ENCODE data around the gene ENPP3. TPM values are rescaled to one million over a fixed set of nuclear protein-coding genes. Genes with fewer than 3 reads are reported as not detected.

The ENPP3 gene
- total and polyA plus RNA-seq, 10 donors, result 0.23 to 1.3 (median 0.54) TPM

DNA sequence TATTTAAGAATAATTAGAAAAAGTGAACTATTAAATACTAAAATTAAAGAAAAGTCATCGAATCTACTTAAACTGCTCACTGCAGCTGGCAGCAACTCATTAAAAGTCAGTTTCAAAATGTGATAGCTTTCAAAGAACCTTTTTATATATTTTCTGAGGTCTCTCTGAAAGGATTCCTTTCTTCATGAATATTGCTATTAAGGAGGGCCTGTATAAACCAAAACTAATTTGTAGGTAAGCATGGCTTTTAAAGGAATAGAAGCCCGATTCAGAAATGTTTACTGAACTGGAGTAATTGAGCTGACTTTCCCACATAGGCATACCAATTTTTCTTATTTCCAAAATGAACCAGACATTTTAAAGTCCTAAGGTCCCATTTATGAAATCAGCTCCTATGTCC is 129.5 kb downstream of the ENPP3 start:
- Histone ChIP-seq H3K27me3 (replicated peaks in 1 of 7) (no peaks in the 10 kb centered on the region), H3K27ac (no peak overlapping the region), H3K36me3 (no peaks in the 10 kb centered on the region), H3K4me3 (no peak overlapping the region), H3K9me3 (no peaks in the 10 kb centered on the region), H3K4me1 (no peaks in the 10 kb centered on the region)
- TF ChIP-seq POLR2AphosphoS5 (IDR thresholded peaks at IDR 0.05), result no peak
- TF ChIP-seq POLR2A (IDR thresholded peaks at IDR 0.05), result no peak
- TF ChIP-seq, protein P1, sequence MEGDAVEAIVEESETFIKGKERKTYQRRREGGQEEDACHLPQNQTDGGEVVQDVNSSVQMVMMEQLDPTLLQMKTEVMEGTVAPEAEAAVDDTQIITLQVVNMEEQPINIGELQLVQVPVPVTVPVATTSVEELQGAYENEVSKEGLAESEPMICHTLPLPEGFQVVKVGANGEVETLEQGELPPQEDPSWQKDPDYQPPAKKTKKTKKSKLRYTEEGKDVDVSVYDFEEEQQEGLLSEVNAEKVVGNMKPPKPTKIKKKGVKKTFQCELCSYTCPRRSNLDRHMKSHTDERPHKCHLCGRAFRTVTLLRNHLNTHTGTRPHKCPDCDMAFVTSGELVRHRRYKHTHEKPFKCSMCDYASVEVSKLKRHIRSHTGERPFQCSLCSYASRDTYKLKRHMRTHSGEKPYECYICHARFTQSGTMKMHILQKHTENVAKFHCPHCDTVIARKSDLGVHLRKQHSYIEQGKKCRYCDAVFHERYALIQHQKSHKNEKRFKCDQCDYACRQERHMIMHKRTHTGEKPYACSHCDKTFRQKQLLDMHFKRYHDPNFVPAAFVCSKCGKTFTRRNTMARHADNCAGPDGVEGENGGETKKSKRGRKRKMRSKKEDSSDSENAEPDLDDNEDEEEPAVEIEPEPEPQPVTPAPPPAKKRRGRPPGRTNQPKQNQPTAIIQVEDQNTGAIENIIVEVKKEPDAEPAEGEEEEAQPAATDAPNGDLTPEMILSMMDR (IDR thresholded peaks at IDR 0.05 in 8 of 11, conservative IDR thresholded peaks at IDR 0.05 in 3 of 11), result no peak
- 81 to 91% (median 85%) methylated on average over 2 of the region's 2 CpGs for WGBS, 5 donors
- intact Hi-C loops (cut with DNase I; ENCODE audit: low total_unique reads), result no loop called here
- no peak for DNase-seq

DNA sequence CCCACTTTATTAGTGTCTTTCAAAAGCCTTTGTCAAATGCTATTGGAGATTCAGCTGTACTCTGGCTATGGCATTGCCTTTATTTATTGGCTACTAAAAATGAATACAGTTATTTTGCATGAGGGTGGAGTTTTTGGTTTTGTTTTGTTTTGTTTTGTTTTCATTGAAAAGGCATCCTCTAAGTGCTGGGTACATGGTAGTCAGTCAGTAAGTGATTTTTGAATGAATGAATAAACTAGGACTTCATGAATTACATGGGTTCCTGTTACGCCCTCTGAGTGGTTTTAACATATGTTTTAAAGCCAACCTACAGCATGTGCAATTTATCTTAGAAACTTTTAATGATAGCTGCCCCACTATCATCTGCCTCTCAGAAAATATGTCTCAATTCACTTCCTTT is 131.9 kb downstream of the ENPP3 start:
- intact Hi-C loops (cut with DNase I; ENCODE audit: low total_unique reads), result no loop called here

DNA sequence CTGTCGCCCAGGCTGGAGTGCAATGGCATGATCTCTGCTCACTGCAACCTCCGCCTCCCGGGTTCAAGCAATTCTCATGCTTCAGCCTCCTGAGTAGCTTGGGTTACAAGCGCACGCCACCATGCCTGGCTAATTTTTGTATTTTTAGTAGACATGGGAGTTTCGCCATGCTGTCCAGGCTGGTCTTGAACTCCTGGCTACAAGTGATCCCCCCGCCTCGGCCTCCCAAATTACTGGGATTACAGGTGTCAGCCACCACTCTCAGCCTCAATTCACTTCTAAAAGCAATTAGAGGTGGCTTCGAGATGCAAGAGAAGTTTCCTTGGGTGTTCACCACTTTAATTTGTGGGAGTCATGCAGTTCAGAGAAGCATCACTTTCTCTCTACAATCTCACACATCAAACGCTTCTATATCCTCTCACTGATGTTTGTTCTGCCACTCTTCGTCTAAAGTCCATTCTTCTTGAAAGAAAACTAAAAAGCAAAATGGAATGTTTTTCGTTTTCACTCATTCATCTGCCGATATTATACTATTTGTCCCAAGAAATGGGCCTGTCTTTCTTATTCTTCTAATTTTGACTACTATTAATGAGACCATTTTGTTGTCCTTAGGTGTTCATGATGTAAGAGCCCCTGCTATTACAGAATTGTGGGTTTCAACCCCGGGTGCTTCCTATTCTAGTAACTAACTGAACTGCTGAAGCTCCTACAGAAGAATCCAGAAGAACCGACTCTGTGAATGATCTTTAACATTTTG is 132.5 kb downstream of the ENPP3 start:
- Histone ChIP-seq H3K36me3 (no peaks in the 10 kb centered on the region), H3K27me3 (replicated peaks in 1 of 7) (no peaks in the 10 kb centered on the region), H3K4me1 (no peaks in the 10 kb centered on the region), H3K4me3 (no peak overlapping the region), H3K27ac (no peak overlapping the region), H3K9me3 (no peaks in the 10 kb centered on the region)
- DNase-seq, result no peak
- WGBS, 5 donors, result 84 to 92% (median 87%) methylated on average over 15 of the region's 15 CpGs
- no peak for TF ChIP-seq POLR2AphosphoS5 (IDR thresholded peaks at IDR 0.05)
- TF ChIP-seq, protein P1 (IDR thresholded peaks at IDR 0.05 in 8 of 11, conservative IDR thresholded peaks at IDR 0.05 in 3 of 11), result no peak
- no peak for TF ChIP-seq POLR2A (IDR thresholded peaks at IDR 0.05)
- intact Hi-C loops (cut with DNase I; ENCODE audit: low total_unique reads), result no loop called here

More for the DNA sequence above, 131.9 kb downstream of the ENPP3 start:
- DNase-seq, result no peak
- no peaks in the 10 kb centered on the region for H3K4me1 ChIP-seq
- no peaks in the 10 kb centered on the region for H3K27me3 ChIP-seq (replicated peaks in 1 of 7)
- TF ChIP-seq POLR2AphosphoS5 (IDR thresholded peaks at IDR 0.05) (no peak), POLR2A (IDR thresholded peaks at IDR 0.05) (no peak)
- TF ChIP-seq, protein P1 (IDR thresholded peaks at IDR 0.05 in 8 of 11, conservative IDR thresholded peaks at IDR 0.05 in 3 of 11), result no peak
- 80 to 91% (median 82%) methylated on average over 1 of the region's 1 CpG for WGBS, 5 donors
- no peak overlapping the region for H3K27ac ChIP-seq
- no peaks in the 10 kb centered on the region for H3K36me3 ChIP-seq
- no peaks in the 10 kb centered on the region for H3K9me3 ChIP-seq
- H3K4me3 ChIP-seq, result no peak overlapping the region

DNA sequence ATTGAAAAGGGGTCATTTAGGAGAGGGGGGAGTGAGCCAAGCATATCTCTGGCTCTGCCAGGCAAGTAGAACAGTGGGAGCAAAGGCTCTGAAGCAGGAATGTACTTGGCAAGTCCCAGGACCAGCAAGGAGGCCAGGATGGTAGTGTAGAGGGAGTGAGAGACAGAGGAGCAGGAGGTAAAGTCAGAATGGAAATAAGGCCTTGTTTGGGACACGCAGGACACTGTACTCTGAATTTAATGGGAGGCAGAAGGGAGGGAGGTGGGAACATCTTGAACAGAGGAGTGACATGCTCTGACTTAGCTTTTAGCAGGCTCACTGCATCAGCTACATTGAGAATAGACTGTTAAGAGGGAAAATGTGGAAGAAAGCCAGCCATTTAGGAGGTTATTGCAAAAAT is 133.7 kb downstream of the ENPP3 start:
- Histone ChIP-seq H3K27ac (no peak overlapping the region), H3K27me3 (replicated peaks in 1 of 7) (no peaks in the 10 kb centered on the region), H3K4me1 (no peaks in the 10 kb centered on the region), H3K4me3 (no peak overlapping the region), H3K9me3 (no peaks in the 10 kb centered on the region), H3K36me3 (no peaks in the 10 kb centered on the region)
- no peak for DNase-seq
- TF ChIP-seq POLR2AphosphoS5 (IDR thresholded peaks at IDR 0.05), result no peak
- no peak for TF ChIP-seq POLR2A (IDR thresholded peaks at IDR 0.05)
- TF ChIP-seq, protein P1 (IDR thresholded peaks at IDR 0.05 in 8 of 11, conservative IDR thresholded peaks at IDR 0.05 in 3 of 11), result no peak
- 64 to 83% (median 78%) methylated on average over 1 of the region's 1 CpG for WGBS, 5 donors
- intact Hi-C loops (cut with DNase I; ENCODE audit: low total_unique reads), result no loop called here
